ENCODE measurements around the gene C16orf96.

The C16orf96 gene

GRCh38 chr16:4602331-4602730, 46.2 kb downstream of the C16orf96 start:
- DNase-seq, result no peak
- TF ChIP-seq EZH2phosphoT487 (IDR thresholded peaks at IDR 0.05; ENCODE audit: low read length), result no peak
- TF ChIP-seq CTCF (IDR thresholded peaks at IDR 0.05; ENCODE audit: low read length), result no peak
- TF ChIP-seq EZH2 (optimal IDR thresholded peaks at IDR 0.05; ENCODE audit: low read depth, low read length), result no peak
- H3K27me3 ChIP-seq (replicated peaks; ENCODE audit: insufficient read depth, low read length), result peaks cover 41% of the 10 kb centered on the region
- no peaks in the 10 kb centered on the region for H3K4me1 ChIP-seq (ENCODE audit: low read length)
- H3K79me2 ChIP-seq (ENCODE audit: low read length), result no peaks in the 10 kb centered on the region
- H3K36me3 ChIP-seq (replicated peaks; ENCODE audit: insufficient read depth, low read length), result no peaks in the 10 kb centered on the region
- no peaks in the 10 kb centered on the region for H3F3A ChIP-seq (ENCODE audit: insufficient read depth, low read length)
- H2AFZ ChIP-seq (ENCODE audit: low read length), result no peak overlapping the region
- no peak overlapping the region for H3K27ac ChIP-seq (ENCODE audit: low read length)
- H3K9me3 ChIP-seq (replicated peaks; ENCODE audit: insufficient read depth, low read length), result no peaks in the 10 kb centered on the region
- H3K4me3 ChIP-seq (ENCODE audit: low read length), result no peak overlapping the region
- H3K4me2 ChIP-seq (ENCODE audit: low read depth, low read length), result no peak overlapping the region
- H3K9ac ChIP-seq (ENCODE audit: low read length), result no peak overlapping the region
- H4K20me1 ChIP-seq (ENCODE audit: insufficient read depth, low read length), result no peaks in the 10 kb centered on the region
- no peaks in the 10 kb centered on the region for H3K9me2 ChIP-seq (replicated peaks; ENCODE audit: insufficient read depth, low read length)

GRCh38 chr16:4603624-4604170, 47.6 kb downstream of the C16orf96 start:
- Histone ChIP-seq H3K4me2 (ENCODE audit: low read depth, low read length) (no peak overlapping the region), H4K20me1 (ENCODE audit: insufficient read depth, low read length) (no peaks in the 10 kb centered on the region), H3K79me2 (ENCODE audit: low read length) (no peaks in the 10 kb centered on the region), H3K4me1 (ENCODE audit: low read length) (no peaks in the 10 kb centered on the region), H3F3A (ENCODE audit: insufficient read depth, low read length) (no peaks in the 10 kb centered on the region), H3K9me3 (replicated peaks; ENCODE audit: insufficient read depth, low read length) (no peaks in the 10 kb centered on the region), H3K4me3 (ENCODE audit: low read length) (no peak overlapping the region), H3K27ac (ENCODE audit: low read length) (no peak overlapping the region), H3K27me3 (replicated peaks; ENCODE audit: insufficient read depth, low read length) (peaks cover 27% of the 10 kb centered on the region), H3K9ac (ENCODE audit: low read length) (no peak overlapping the region), H2AFZ (ENCODE audit: low read length) (no peak overlapping the region), H3K9me2 (replicated peaks; ENCODE audit: insufficient read depth, low read length) (no peaks in the 10 kb centered on the region), H3K36me3 (replicated peaks; ENCODE audit: insufficient read depth, low read length) (no peaks in the 10 kb centered on the region)
- TF ChIP-seq EZH2 (optimal IDR thresholded peaks at IDR 0.05; ENCODE audit: low read depth, low read length) (no peak), CTCF (IDR thresholded peaks at IDR 0.05; ENCODE audit: low read length) (no peak), EZH2phosphoT487 (IDR thresholded peaks at IDR 0.05; ENCODE audit: low read length) (no peak)
- no peak for DNase-seq

- H3K27ac ChIP-seq (ENCODE audit: low read length), result no peak overlapping the region
- no peaks in the 10 kb centered on the region for H3F3A ChIP-seq (ENCODE audit: insufficient read depth, low read length)
- no peaks in the 10 kb centered on the region for H3K79me2 ChIP-seq (ENCODE audit: low read length)
- no peak overlapping the region for H3K9ac ChIP-seq (ENCODE audit: low read length)
- TF ChIP-seq EZH2phosphoT487 (IDR thresholded peaks at IDR 0.05; ENCODE audit: low read length), result no peak
- TF ChIP-seq CTCF (IDR thresholded peaks at IDR 0.05; ENCODE audit: low read length), result no peak
- no peak for TF ChIP-seq EZH2 (optimal IDR thresholded peaks at IDR 0.05; ENCODE audit: low read depth, low read length)
- no peaks in the 10 kb centered on the region for H3K9me3 ChIP-seq (replicated peaks; ENCODE audit: insufficient read depth, low read length)
- H3K4me1 ChIP-seq (ENCODE audit: low read length), result no peaks in the 10 kb centered on the region
- DNase-seq, result no peak
- no peak overlapping the region for H2AFZ ChIP-seq (ENCODE audit: low read length)
- H3K4me3 ChIP-seq (ENCODE audit: low read length), result no peak overlapping the region
- H4K20me1 ChIP-seq (ENCODE audit: insufficient read depth, low read length), result no peaks in the 10 kb centered on the region
- no peaks in the 10 kb centered on the region for H3K36me3 ChIP-seq (replicated peaks; ENCODE audit: insufficient read depth, low read length)
- peaks cover 21% of the 10 kb centered on the region for H3K27me3 ChIP-seq (replicated peaks; ENCODE audit: insufficient read depth, low read length)
- H3K9me2 ChIP-seq (replicated peaks; ENCODE audit: insufficient read depth, low read length), result no peaks in the 10 kb centered on the region
- H3K4me2 ChIP-seq (ENCODE audit: low read depth, low read length), result no peak overlapping the region
Measured at GRCh38 chr16:4604401-4604800, 48.3 kb downstream of the C16orf96 start.

Data from MM.1S (cell line).